OCI-LY1 (cell line): ENCODE data around the gene ADNP.

ENCODE experiments used
- H2AFZ ChIP-seq: fragments of 200-600 bp; sonication (generic), shearing (Covaris generic); 2 replicates; pipeline ENCODE4 v1.6.0; 2014; ENCODE audit warnings: antibody characterized with exemption, mild to moderate bottlenecking, low read length
- H3F3A ChIP-seq: fragments of 200-600 bp; sonication (generic), shearing (Covaris generic); 2 replicates; pipeline ENCODE4 v1.6.0; 2014; ENCODE audit warnings: mild to moderate bottlenecking, antibody characterized with exemption, low read length, moderate library complexity; ENCODE audit not compliant: insufficient read depth
- H3K27ac ChIP-seq: fragments of 200-600 bp; sonication (generic); 2 replicates; pipeline ENCODE4 v1.5.1; 2014; ENCODE audit warnings: low read length, mixed run types, mild to moderate bottlenecking, low read depth; ENCODE audit not compliant: poor library complexity, severe bottlenecking
- H3K27me3 ChIP-seq: fragments of 200-600 bp; sonication (generic); 2 replicates; pipeline ENCODE4 v1.6.0; 2014; ENCODE audit warnings: antibody characterized with exemption, mild to moderate bottlenecking, low read length, moderate library complexity; ENCODE audit not compliant: insufficient read depth
- H3K36me3 ChIP-seq: fragments of 200-600 bp; sonication (generic); 2 replicates; pipeline ENCODE4 v1.6.1; 2014; ENCODE audit warnings: mild to moderate bottlenecking, antibody characterized with exemption, low read length, moderate library complexity, mixed read lengths; ENCODE audit not compliant: insufficient read depth
- H3K4me1 ChIP-seq: fragments of 200-600 bp; sonication (generic); 2 replicates; pipeline ENCODE4 v1.5.1; 2014; ENCODE audit warnings: mild to moderate bottlenecking, low read length, moderate library complexity; ENCODE audit not compliant: insufficient read depth, severe bottlenecking
- H3K4me2 ChIP-seq: fragments of 200-600 bp; sonication (generic), shearing (Covaris generic); 2 replicates; pipeline ENCODE4 v1.6.1; 2014; ENCODE audit warnings: low read length
- H3K4me3 ChIP-seq: fragments of 200-600 bp; sonication (generic); 2 replicates; pipeline ENCODE4 v1.5.1; 2014; ENCODE audit warnings: low read length, low read depth, mild to moderate bottlenecking, mixed read lengths; ENCODE audit not compliant: poor library complexity, severe bottlenecking
- H3K79me2 ChIP-seq: fragments of 200-600 bp; shearing (Covaris generic); 2 replicates; pipeline ENCODE4 v1.6.1; 2016; ENCODE audit warnings: mixed run types, low read length, mixed read lengths; ENCODE audit not compliant: insufficient read depth
- H3K9ac ChIP-seq: fragments of 200-600 bp; sonication (generic), shearing (Covaris generic); 2 replicates; pipeline ENCODE4 v1.6.1; 2014; ENCODE audit warnings: mild to moderate bottlenecking, low read length, mixed read lengths
- H3K9me2 ChIP-seq: fragments of 200-600 bp; sonication (generic), shearing (Covaris generic); 2 replicates; pipeline ENCODE4 v1.6.1; 2014; ENCODE audit warnings: low read depth, mild to moderate bottlenecking, low read length, mixed read lengths
- H3K9me3 ChIP-seq: fragments of 200-600 bp; shearing (Covaris generic); 2 replicates; pipeline ENCODE4 v1.6.1; 2014; ENCODE audit warnings: low read length, mixed read lengths
- H4K20me1 ChIP-seq: fragments of 200-600 bp; sonication (generic), shearing (Covaris generic); 2 replicates; pipeline ENCODE4 v1.6.0; 2016; ENCODE audit warnings: mild to moderate bottlenecking, low read length; ENCODE audit not compliant: insufficient read depth
- EZH2 ChIP-seq: fragments of 200-600 bp; sonication (generic), shearing (Covaris generic); IDR thresholded peaks from 2 replicates; pipeline ENCODE4 v1.8.0; 2017; ENCODE audit warnings: borderline replicate concordance, mixed run types, mild to moderate bottlenecking, antibody characterized with exemption, low read length, moderate library complexity, mixed read lengths
- TF ChIP-seq, protein P1 (sequence below): fragments of 200-600 bp; sonication (generic), shearing (Covaris generic); IDR thresholded peaks from 2 replicates; pipeline ENCODE4 v1.5.1; 2017; ENCODE audit warnings: mild to moderate bottlenecking, antibody characterized with exemption, low read length, moderate library complexity, mixed read lengths

Gene ADNP

GRCh38 chr20:50879649-50880550 is 51.3 kb downstream of the ADNP start:
- no peak overlapping the region for H3K4me2 ChIP-seq
- no peaks in the 10 kb centered on the region for H3F3A ChIP-seq
- no peaks in the 10 kb centered on the region for H3K79me2 ChIP-seq
- TF ChIP-seq, protein P1, sequence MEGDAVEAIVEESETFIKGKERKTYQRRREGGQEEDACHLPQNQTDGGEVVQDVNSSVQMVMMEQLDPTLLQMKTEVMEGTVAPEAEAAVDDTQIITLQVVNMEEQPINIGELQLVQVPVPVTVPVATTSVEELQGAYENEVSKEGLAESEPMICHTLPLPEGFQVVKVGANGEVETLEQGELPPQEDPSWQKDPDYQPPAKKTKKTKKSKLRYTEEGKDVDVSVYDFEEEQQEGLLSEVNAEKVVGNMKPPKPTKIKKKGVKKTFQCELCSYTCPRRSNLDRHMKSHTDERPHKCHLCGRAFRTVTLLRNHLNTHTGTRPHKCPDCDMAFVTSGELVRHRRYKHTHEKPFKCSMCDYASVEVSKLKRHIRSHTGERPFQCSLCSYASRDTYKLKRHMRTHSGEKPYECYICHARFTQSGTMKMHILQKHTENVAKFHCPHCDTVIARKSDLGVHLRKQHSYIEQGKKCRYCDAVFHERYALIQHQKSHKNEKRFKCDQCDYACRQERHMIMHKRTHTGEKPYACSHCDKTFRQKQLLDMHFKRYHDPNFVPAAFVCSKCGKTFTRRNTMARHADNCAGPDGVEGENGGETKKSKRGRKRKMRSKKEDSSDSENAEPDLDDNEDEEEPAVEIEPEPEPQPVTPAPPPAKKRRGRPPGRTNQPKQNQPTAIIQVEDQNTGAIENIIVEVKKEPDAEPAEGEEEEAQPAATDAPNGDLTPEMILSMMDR: no peak
- TF ChIP-seq EZH2: no peak
- peaks cover 6% of the 10 kb centered on the region; the same call in 1 of the 2 replicates for H3K9me3 ChIP-seq
- H3K4me1 ChIP-seq: no peaks in the 10 kb centered on the region
- H3K36me3 ChIP-seq: peaks cover 48% of the 10 kb centered on the region
- H4K20me1 ChIP-seq: no peaks in the 10 kb centered on the region
- no peak overlapping the region for H3K9ac ChIP-seq
- H3K27ac ChIP-seq: no peak overlapping the region
- H3K27me3 ChIP-seq: no peaks in the 10 kb centered on the region
- no peak overlapping the region for H2AFZ ChIP-seq
- no peaks in the 10 kb centered on the region for H3K9me2 ChIP-seq
- no peak overlapping the region for H3K4me3 ChIP-seq

DNA sequence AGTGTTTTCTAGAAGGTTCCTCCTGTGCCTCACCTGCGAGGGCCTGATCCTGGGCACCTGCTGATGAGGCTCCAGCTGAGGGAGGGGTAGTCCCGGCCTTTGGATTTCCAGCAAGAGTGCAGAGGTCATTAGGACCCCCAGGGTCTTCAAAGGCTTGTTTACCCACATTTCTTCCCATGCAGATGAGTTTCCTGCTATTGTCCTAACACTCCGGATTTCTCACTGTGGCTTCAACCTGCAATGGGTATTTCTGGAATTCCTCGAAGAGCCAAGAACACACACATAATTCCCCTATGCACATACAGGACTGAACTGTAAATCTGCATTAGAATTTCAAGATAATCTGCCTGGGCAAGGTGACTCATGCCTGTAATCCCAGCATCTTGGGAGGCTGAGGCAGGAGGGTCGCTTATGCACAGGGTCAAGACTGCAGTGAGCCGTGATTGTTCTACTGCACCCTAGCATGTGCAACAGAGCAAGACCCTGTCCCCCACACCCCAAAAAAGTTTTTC is 53.9 kb downstream of the ADNP start:
- H3K9me2 ChIP-seq: no peaks in the 10 kb centered on the region
- peaks cover 40% of the 10 kb centered on the region for H3K36me3 ChIP-seq
- H3K27ac ChIP-seq: no peak overlapping the region
- no peak overlapping the region for H2AFZ ChIP-seq
- no peaks in the 10 kb centered on the region for H3K4me1 ChIP-seq
- no peaks in the 10 kb centered on the region for H3F3A ChIP-seq
- TF ChIP-seq EZH2: no peak
- TF ChIP-seq, protein P1: no peak
- H3K9me3 ChIP-seq: no peaks in the 10 kb centered on the region
- H3K27me3 ChIP-seq: no peaks in the 10 kb centered on the region
- no peak overlapping the region for H3K9ac ChIP-seq
- H3K4me2 ChIP-seq: no peak overlapping the region
- no peaks in the 10 kb centered on the region for H4K20me1 ChIP-seq
- no peaks in the 10 kb centered on the region for H3K79me2 ChIP-seq
- H3K4me3 ChIP-seq: no peak overlapping the region

- TF ChIP-seq, protein P1: no peak
- no peak for TF ChIP-seq EZH2
- Histone ChIP-seq H3K4me3 (no peak overlapping the region), H3K27ac (no peak overlapping the region), H3K79me2 (no peaks in the 10 kb centered on the region), H3F3A (no peaks in the 10 kb centered on the region), H3K9ac (no peak overlapping the region), H3K9me2 (no peaks in the 10 kb centered on the region), H4K20me1 (no peaks in the 10 kb centered on the region), H3K36me3 (peaks cover 37% of the 10 kb centered on the region), H3K4me1 (no peaks in the 10 kb centered on the region), H3K4me2 (no peak overlapping the region), H2AFZ (no peak overlapping the region), H3K9me3 (no peaks in the 10 kb centered on the region), H3K27me3 (no peaks in the 10 kb centered on the region)
Observed at GRCh38 chr20:50876816-50877215, 54.4 kb downstream of the ADNP start.
